Osteocyte (in vitro differentiated cells): ENCODE results near the gene IHH. TPM values are rescaled to one million over a fixed set of nuclear protein-coding genes. Genes with fewer than 3 reads are reported as not detected.

ENCODE experiments used
- DNase-seq: peaks from one replicate; pipeline ENCODE4 v3.0.0; 2021; ENCODE audit warnings: mixed read lengths; ENCODE audit not compliant: unreplicated experiment; ENCODE audit errors: extremely low spot score
- H3K27ac Mint-ChIP-seq: one replicate; pipeline ENCODE4 v1.8.0; 2021; ENCODE audit warnings: mild to moderate bottlenecking, mixed read lengths; ENCODE audit not compliant: unreplicated experiment
- H3K27me3 Mint-ChIP-seq: one replicate; pipeline ENCODE4 v1.8.0; 2021; ENCODE audit warnings: mixed read lengths; ENCODE audit not compliant: unreplicated experiment
- H3K36me3 Mint-ChIP-seq: one replicate; pipeline ENCODE4 v1.8.0; 2021; ENCODE audit warnings: mixed read lengths; ENCODE audit not compliant: unreplicated experiment
- H3K4me1 Mint-ChIP-seq: one replicate; pipeline ENCODE4 v1.8.0; 2021; ENCODE audit warnings: mixed read lengths; ENCODE audit not compliant: unreplicated experiment
- H3K4me3 Mint-ChIP-seq: one replicate; pipeline ENCODE4 v1.8.0; 2021; ENCODE audit warnings: mild to moderate bottlenecking, moderate library complexity, mixed read lengths; ENCODE audit not compliant: unreplicated experiment
- H3K9me3 Mint-ChIP-seq: one replicate; pipeline ENCODE4 v1.8.0; 2021; ENCODE audit warnings: mixed read lengths; ENCODE audit not compliant: unreplicated experiment
- total RNA-seq: library from RNA; stranded (reverse); gene quantifications from 2 replicates; pipeline ENCODE4 v1.2.1, GENCODE V29; 2021
- TF ChIP-seq, protein P1 (sequence below): fragments of 200-600 bp; sonication (generic); IDR thresholded peaks from 2 replicates; pipeline ENCODE4 v1.5.0; 2021; ENCODE audit warnings: antibody characterized with exemption, mild to moderate bottlenecking, moderate library complexity

The IHH gene
- total RNA-seq, 1 donor from 2014 or later, result not detected

DNA sequence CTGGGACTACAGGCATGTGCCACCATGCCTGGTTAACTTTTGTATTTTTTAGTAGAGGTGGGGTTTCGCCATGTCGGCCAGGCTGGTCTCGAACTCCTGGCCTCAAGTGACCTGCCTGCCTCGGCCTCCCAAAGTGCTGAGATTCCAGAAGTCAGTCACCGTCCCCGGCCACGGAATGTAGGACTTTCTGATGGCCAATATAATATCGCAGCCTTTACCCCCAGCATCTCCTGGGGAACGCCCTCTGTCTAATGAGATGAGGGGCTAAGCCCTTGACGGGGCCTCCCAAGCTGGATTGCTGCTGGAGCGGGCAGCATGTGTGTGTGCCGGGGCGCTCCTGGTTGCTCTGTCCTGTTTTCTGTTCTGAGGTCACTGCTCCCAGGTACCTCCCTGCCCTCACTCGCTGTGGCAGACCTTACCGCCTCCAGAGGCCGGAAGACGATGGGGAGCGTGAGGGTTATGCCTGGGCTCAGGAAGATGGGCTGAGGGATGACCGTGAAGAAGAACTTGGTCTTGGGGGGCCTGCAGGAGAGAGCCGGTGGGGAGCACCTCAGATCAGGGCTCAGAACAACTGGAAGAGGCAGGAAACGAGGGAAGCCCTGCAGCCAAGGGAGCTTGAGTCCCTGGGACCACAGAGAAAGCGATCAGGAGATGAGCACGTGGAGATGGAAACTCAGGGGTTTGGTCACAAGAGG lies 28.5 kb downstream of the IHH start:
- no peaks in the 10 kb centered on the region for H3K9me3 Mint-ChIP-seq
- H3K4me1 Mint-ChIP-seq, result no peaks in the 10 kb centered on the region
- no peak overlapping the region for H3K4me3 Mint-ChIP-seq
- TF ChIP-seq, protein P1, sequence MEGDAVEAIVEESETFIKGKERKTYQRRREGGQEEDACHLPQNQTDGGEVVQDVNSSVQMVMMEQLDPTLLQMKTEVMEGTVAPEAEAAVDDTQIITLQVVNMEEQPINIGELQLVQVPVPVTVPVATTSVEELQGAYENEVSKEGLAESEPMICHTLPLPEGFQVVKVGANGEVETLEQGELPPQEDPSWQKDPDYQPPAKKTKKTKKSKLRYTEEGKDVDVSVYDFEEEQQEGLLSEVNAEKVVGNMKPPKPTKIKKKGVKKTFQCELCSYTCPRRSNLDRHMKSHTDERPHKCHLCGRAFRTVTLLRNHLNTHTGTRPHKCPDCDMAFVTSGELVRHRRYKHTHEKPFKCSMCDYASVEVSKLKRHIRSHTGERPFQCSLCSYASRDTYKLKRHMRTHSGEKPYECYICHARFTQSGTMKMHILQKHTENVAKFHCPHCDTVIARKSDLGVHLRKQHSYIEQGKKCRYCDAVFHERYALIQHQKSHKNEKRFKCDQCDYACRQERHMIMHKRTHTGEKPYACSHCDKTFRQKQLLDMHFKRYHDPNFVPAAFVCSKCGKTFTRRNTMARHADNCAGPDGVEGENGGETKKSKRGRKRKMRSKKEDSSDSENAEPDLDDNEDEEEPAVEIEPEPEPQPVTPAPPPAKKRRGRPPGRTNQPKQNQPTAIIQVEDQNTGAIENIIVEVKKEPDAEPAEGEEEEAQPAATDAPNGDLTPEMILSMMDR, result no peak
- H3K36me3 Mint-ChIP-seq, result no peaks in the 10 kb centered on the region
- H3K27ac Mint-ChIP-seq, result no peak overlapping the region
- peaks cover 49% of the 10 kb centered on the region for H3K27me3 Mint-ChIP-seq
- DNase-seq, result no peak

DNA sequence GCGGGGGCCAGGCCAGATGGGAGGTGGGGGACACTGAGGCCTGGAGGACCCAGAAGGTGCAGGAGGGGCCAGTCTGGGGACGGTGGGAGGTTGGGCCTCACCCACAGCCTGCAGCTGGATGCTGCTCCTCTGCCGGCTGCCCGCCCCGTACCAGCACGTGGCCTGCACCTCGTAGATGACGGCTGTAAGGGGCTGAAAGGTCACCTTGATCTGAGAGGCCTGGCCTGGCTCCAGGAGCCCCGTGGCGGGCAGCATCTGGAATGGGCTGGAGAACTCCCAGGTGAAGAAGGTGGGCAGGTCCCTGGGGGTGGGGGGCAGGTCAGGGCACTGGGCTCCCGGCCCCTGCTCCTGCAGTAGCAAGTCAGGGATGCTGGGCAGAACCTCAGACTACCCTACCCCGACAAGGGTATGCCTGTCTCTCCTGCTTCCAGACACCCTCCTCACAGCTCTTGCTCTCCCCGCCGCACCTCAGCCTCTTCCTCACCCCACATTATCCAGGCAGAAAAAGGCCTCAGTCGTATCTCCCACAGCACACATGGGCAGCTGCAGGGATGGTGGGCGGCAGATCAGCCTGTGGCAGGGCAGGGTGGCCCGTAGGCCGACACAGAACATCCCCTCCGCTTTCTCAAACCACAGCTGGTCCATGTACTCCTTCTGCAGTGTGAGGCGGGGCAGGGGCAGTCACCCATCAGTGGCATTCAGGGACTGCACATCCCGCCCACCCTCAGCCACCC lies 29.5 kb downstream of the IHH start:
- Mint-ChIP-seq H3K27ac (no peak overlapping the region), H3K4me1 (no peaks in the 10 kb centered on the region), H3K9me3 (no peaks in the 10 kb centered on the region), H3K4me3 (no peak overlapping the region), H3K27me3 (peaks cover 48% of the 10 kb centered on the region), H3K36me3 (no peaks in the 10 kb centered on the region)
- DNase-seq, result no peak
- TF ChIP-seq, protein P1, result no peak

DNA sequence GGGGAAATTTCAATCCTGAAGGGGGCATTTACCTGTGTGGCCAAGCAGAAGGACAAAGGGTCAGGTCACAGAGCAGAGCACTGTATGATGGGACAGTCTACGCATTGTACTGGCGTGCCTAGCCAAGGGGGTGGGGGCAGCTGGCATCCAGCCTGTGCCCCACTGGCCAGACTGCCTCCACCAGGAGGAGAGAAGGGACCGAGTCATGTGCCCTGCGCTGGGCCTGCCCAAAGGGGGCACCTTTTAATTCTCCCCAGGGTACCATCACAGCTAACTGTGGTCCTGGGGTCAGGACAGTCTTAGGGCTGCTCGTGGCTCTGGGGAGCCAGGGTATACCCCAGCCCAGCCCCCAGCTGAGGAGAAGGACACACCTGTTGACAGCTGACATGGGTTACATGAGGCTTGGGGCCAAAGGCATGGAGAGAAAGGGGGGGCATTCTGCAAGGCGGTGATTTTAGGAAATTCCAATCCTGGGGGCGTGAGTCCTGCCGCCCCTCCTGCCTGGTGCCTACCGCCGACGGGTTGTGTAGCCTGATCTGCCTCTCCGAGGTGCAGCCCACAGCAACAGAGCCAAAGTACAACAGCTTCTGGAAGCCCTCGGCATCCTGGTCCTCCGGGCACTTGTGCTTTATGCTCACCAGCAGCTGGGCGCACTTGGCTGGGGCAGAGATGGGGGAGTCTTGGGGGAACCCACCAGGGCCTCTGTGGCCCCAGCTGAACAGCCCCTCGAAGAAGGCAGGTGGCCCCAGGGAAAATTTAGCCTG lies 30.4 kb downstream of the IHH start:
- Mint-ChIP-seq H3K27me3 (peaks cover 48% of the 10 kb centered on the region), H3K4me3 (no peak overlapping the region)

DNA sequence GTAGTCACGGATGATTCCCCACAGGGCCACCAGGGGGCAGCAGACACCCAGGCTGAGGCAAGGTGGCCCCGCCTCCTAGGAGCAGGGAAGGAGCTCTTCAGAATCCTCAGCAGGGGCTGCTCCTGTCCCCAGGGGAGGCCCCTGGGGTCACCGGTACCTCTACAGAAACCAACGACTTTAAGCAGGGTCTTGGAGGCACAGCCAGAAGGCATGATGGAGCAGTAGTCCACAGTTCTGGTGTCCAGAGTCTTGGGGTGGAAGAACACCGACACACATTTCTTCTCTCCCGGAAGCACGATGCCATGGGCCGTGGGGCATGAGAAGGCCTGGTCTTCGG lies 30.9 kb downstream of the IHH start:
- Mint-ChIP-seq H3K27ac (no peak overlapping the region), H3K9me3 (no peaks in the 10 kb centered on the region), H3K27me3 (peaks cover 48% of the 10 kb centered on the region), H3K4me3 (no peak overlapping the region), H3K4me1 (no peaks in the 10 kb centered on the region), H3K36me3 (no peaks in the 10 kb centered on the region)
- TF ChIP-seq, protein P1, result peak; percentile 97
- peak; percentile 94 for DNase-seq

More for the DNA sequence above, 30.4 kb downstream of the IHH start:
- Mint-ChIP-seq H3K36me3 (no peaks in the 10 kb centered on the region), H3K4me1 (no peaks in the 10 kb centered on the region), H3K27ac (no peak overlapping the region), H3K9me3 (no peaks in the 10 kb centered on the region)
- TF ChIP-seq, protein P1, result no peak
- no peak for DNase-seq
